Neural cell (in vitro differentiated cells): ENCODE measurements around the gene XIRP1. TPM values are rescaled to one million over a fixed set of nuclear protein-coding genes. Genes with fewer than 3 reads are reported as not detected.

ENCODE experiments used
- H2AFZ ChIP-seq: fragments of 200-600, 300-800 bp; sonication (generic), shearing (Covaris generic); 2 replicates; pipeline ENCODE4 v1.6.0; 2014; ENCODE audit warnings: low read depth, mild to moderate bottlenecking, antibody characterized with exemption, low read length, moderate library complexity
- H3F3A ChIP-seq: fragments of 200-600 bp; shearing (Covaris generic); 2 replicates; pipeline ENCODE4 v1.6.1; 2016; ENCODE audit warnings: mild to moderate bottlenecking, moderate library complexity, mixed read lengths, antibody characterized with exemption, low read length; ENCODE audit not compliant: insufficient read depth, poor library complexity, severe bottlenecking
- H3K27ac ChIP-seq: fragments of 200-600, 300-800 bp; sonication (generic), shearing (Covaris generic); 2 replicates; pipeline ENCODE4 v1.5.1; 2014; ENCODE audit warnings: mild to moderate bottlenecking, low read length, moderate library complexity
- H3K27me3 ChIP-seq: fragments of 300-800, 200-600 bp; sonication (generic), shearing (Covaris generic); 2 replicates; pipeline ENCODE4 v1.6.0; 2014; ENCODE audit warnings: mild to moderate bottlenecking, low read depth, low read length, moderate library complexity; ENCODE audit not compliant: insufficient read depth
- H3K36me3 ChIP-seq: fragments of 300-800, 200-600 bp; sonication (generic), shearing (Covaris generic); 2 replicates; pipeline ENCODE4 v1.5.1; 2014; ENCODE audit warnings: mild to moderate bottlenecking, antibody characterized with exemption, low read length, moderate library complexity; ENCODE audit not compliant: insufficient read depth
- H3K4me2 ChIP-seq: fragments of 300-800, 200-600 bp; sonication (generic), shearing (Covaris generic); 2 replicates; pipeline ENCODE4 v1.6.0; 2014; ENCODE audit warnings: mild to moderate bottlenecking, low read length
- H3K4me3 ChIP-seq: fragments of 300-800, 200-600 bp; sonication (generic), shearing (Covaris generic); 2 replicates; pipeline ENCODE4 v1.5.1; 2014; ENCODE audit warnings: mild to moderate bottlenecking, low read length, moderate library complexity
- H3K79me2 ChIP-seq: fragments of 200-600 bp; shearing (Covaris generic); replicated peaks from 2 replicates; pipeline ENCODE4 v1.6.0; 2014; ENCODE audit warnings: mild to moderate bottlenecking, low read length, moderate library complexity; ENCODE audit not compliant: insufficient read depth
- H3K9ac ChIP-seq: fragments of 300-800, 200-600 bp; sonication (generic), shearing (Covaris generic); 2 replicates; pipeline ENCODE4 v1.6.1; 2016; ENCODE audit warnings: mild to moderate bottlenecking, low read length, mixed read lengths
- H3K9me2 ChIP-seq: fragments of 200-600 bp; shearing (Covaris generic); 2 replicates; pipeline ENCODE4 v1.6.1; 2016; ENCODE audit warnings: mild to moderate bottlenecking, low read length, mixed read lengths; ENCODE audit not compliant: insufficient read depth
- H3K9me3 ChIP-seq: fragments of 200-600, 300-800 bp; sonication (generic), shearing (Covaris generic); 2 replicates; pipeline ENCODE4 v1.6.1; 2016; ENCODE audit warnings: mild to moderate bottlenecking, mixed run types, low read length, moderate library complexity, mixed read lengths
- H4K20me1 ChIP-seq: fragments of 200-600 bp; shearing (Covaris generic); 2 replicates; pipeline ENCODE4 v1.6.1; 2016; ENCODE audit warnings: mild to moderate bottlenecking, mixed run types; ENCODE audit not compliant: insufficient read depth
- EP300 ChIP-seq: fragments of 450-650 bp; conservative IDR thresholded peaks from 2 replicates; pipeline ENCODE4 v1.6.1; 2014; ENCODE audit warnings: antibody characterized with exemption, mild to moderate bottlenecking, moderate library complexity; ENCODE audit not compliant: poor library complexity, severe bottlenecking
- EZH2 ChIP-seq: fragments of 200-600, 300-800 bp; shearing (Covaris generic), sonication (generic); IDR thresholded peaks from 2 replicates; pipeline ENCODE4 v1.6.1; 2014; ENCODE audit warnings: antibody characterized with exemption, low read length, borderline replicate concordance, mild to moderate bottlenecking; ENCODE audit not compliant: insufficient read depth, poor library complexity, severe bottlenecking
- MXI1 ChIP-seq: fragments of 450-650 bp; conservative IDR thresholded peaks from 2 replicates; pipeline ENCODE4 v1.6.1; 2014; ENCODE audit warnings: antibody characterized with exemption, mild to moderate bottlenecking; ENCODE audit not compliant: poor library complexity, severe bottlenecking
- POLR2AphosphoS5 ChIP-seq: IDR thresholded peaks from 2 replicates; pipeline ENCODE4 v1.6.1; 2012
- RAD21 ChIP-seq: fragments of 450-650 bp; conservative IDR thresholded peaks from 2 replicates; pipeline ENCODE4 v1.6.1; 2014; ENCODE audit warnings: antibody characterized with exemption, mild to moderate bottlenecking, moderate library complexity
- SMC3 ChIP-seq: fragments of 450-650 bp; conservative IDR thresholded peaks from 2 replicates; pipeline ENCODE4 v1.6.1; 2014; ENCODE audit warnings: antibody characterized with exemption, mild to moderate bottlenecking, moderate library complexity; ENCODE audit not compliant: poor library complexity
- TAF1 ChIP-seq: IDR thresholded peaks from 2 replicates; pipeline ENCODE4 v1.6.1; 2012; ENCODE audit warnings: low read depth
- polyA plus RNA-seq: library from polyadenylated mRNA; depleted of rRNA; stranded (reverse); fragments of >200 nt; gene quantifications from 2 replicates; pipeline ENCODE4 v1.2.3, GENCODE V29; 2014
- TF ChIP-seq, protein P1 (sequence below): IDR thresholded peaks from 2 replicates; pipeline ENCODE4 v1.6.1; 2012; ENCODE audit warnings: borderline replicate concordance
- TF ChIP-seq, protein P2 (sequence below): fragments of 450-650 bp; IDR thresholded peaks from 2 replicates; pipeline ENCODE4 v1.5.1; 2014; ENCODE audit warnings: antibody characterized with exemption, mild to moderate bottlenecking, moderate library complexity; ENCODE audit not compliant: poor library complexity, severe bottlenecking

The XIRP1 gene
- polyA plus RNA-seq, 1 donor from 2014 or later: not detected

DNA sequence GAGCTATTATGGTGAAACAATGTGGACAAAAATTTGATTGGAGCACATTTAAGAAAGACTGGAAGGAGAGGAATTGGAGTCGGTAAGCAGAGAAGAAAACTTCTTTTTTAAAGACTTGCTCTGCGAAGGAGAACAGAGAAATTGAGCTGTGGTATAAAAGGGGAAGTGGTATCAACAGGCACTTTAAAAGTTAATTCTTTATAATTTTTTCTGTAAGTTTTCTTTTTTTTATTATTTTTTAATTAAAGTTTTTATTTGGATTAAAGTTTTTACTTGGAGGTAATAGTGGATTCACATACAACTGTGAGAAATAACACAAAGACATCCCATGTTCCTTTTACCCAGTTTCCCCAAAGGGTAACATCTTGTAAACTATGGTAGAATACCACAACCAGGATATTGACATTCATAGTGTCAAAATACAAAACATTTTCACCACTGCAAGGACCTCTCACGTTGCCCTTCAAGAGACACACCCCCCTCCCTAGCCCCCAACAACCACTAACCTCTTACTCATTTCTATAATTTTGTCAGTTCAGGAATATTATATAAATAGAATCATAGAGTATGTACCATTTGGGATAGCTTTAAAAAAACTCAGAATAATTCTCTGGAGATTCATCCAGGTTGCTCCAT, 33.8 kb upstream of the XIRP1 start:
- Histone ChIP-seq H3K4me3 (no peak overlapping the region), H3K9ac (no peak overlapping the region), H3K9me2 (no peaks in the 10 kb centered on the region), H3K27ac (no peak overlapping the region), H3K9me3 (no peaks in the 10 kb centered on the region), H3K27me3 (no peaks in the 10 kb centered on the region), H3K4me2 (no peak overlapping the region), H3K79me2 (no peaks in the 10 kb centered on the region), H3K36me3 (no peaks in the 10 kb centered on the region), H3F3A (no peaks in the 10 kb centered on the region), H2AFZ (no peak overlapping the region), H4K20me1 (no peaks in the 10 kb centered on the region)
- TF ChIP-seq, protein P1, sequence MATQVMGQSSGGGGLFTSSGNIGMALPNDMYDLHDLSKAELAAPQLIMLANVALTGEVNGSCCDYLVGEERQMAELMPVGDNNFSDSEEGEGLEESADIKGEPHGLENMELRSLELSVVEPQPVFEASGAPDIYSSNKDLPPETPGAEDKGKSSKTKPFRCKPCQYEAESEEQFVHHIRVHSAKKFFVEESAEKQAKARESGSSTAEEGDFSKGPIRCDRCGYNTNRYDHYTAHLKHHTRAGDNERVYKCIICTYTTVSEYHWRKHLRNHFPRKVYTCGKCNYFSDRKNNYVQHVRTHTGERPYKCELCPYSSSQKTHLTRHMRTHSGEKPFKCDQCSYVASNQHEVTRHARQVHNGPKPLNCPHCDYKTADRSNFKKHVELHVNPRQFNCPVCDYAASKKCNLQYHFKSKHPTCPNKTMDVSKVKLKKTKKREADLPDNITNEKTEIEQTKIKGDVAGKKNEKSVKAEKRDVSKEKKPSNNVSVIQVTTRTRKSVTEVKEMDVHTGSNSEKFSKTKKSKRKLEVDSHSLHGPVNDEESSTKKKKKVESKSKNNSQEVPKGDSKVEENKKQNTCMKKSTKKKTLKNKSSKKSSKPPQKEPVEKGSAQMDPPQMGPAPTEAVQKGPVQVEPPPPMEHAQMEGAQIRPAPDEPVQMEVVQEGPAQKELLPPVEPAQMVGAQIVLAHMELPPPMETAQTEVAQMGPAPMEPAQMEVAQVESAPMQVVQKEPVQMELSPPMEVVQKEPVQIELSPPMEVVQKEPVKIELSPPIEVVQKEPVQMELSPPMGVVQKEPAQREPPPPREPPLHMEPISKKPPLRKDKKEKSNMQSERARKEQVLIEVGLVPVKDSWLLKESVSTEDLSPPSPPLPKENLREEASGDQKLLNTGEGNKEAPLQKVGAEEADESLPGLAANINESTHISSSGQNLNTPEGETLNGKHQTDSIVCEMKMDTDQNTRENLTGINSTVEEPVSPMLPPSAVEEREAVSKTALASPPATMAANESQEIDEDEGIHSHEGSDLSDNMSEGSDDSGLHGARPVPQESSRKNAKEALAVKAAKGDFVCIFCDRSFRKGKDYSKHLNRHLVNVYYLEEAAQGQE: no peak
- no peak for TF ChIP-seq EZH2
- no peak for TF ChIP-seq SMC3
- no peak for TF ChIP-seq POLR2AphosphoS5
- TF ChIP-seq EP300: no peak
- no peak for TF ChIP-seq RAD21
- TF ChIP-seq TAF1: no peak
- TF ChIP-seq, protein P2, sequence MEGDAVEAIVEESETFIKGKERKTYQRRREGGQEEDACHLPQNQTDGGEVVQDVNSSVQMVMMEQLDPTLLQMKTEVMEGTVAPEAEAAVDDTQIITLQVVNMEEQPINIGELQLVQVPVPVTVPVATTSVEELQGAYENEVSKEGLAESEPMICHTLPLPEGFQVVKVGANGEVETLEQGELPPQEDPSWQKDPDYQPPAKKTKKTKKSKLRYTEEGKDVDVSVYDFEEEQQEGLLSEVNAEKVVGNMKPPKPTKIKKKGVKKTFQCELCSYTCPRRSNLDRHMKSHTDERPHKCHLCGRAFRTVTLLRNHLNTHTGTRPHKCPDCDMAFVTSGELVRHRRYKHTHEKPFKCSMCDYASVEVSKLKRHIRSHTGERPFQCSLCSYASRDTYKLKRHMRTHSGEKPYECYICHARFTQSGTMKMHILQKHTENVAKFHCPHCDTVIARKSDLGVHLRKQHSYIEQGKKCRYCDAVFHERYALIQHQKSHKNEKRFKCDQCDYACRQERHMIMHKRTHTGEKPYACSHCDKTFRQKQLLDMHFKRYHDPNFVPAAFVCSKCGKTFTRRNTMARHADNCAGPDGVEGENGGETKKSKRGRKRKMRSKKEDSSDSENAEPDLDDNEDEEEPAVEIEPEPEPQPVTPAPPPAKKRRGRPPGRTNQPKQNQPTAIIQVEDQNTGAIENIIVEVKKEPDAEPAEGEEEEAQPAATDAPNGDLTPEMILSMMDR: no peak
- no peak for TF ChIP-seq MXI1

DNA sequence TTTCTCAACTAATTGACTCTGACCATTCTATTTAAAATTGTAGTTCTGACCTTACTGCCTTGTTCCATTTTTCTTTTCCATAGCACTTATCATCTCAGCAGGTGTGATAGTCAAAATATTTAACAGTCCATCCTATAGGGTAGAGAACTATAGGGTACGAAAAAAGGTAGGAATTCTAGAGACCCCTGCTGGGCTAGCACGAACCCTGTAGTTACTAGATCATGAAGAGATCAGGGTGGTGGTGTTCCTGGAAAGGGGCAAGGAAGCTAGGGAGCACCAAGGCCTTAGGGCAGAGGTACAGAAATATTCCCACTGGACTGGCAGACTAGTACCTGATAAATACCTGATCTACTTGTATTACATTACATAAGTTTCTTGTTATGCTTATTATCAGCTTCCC, 31.9 kb upstream of the XIRP1 start:
- TF ChIP-seq, protein P2: no peak
- H3K9me2 ChIP-seq: no peaks in the 10 kb centered on the region
- H3K79me2 ChIP-seq: no peaks in the 10 kb centered on the region
- no peaks in the 10 kb centered on the region for H3F3A ChIP-seq
- no peaks in the 10 kb centered on the region for H4K20me1 ChIP-seq
- H2AFZ ChIP-seq: no peak overlapping the region
- H3K4me3 ChIP-seq: no peak overlapping the region
- H3K27me3 ChIP-seq: no peaks in the 10 kb centered on the region
- H3K4me2 ChIP-seq: no peak overlapping the region
- no peaks in the 10 kb centered on the region for H3K9me3 ChIP-seq
- H3K27ac ChIP-seq: no peak overlapping the region
- H3K9ac ChIP-seq: no peak overlapping the region
- H3K36me3 ChIP-seq: no peaks in the 10 kb centered on the region
